Loucy (cell line): ENCODE data around the gene PPP4C.

Source experiments
- CTCF ChIP-seq: fragments of 200-600 bp; sonication (generic); conservative IDR thresholded peaks from 2 replicates; pipeline ENCODE4 v1.5.1; 2014; ENCODE audit warnings: mild to moderate bottlenecking, antibody characterized with exemption, low read length
- EZH2phosphoT487 ChIP-seq: fragments of 200-600 bp; IDR thresholded peaks from 2 replicates; pipeline ENCODE4 v1.6.1; 2018; ENCODE audit warnings: antibody characterized with exemption, mild to moderate bottlenecking, moderate library complexity, borderline replicate concordance

GRCh38 chr16:30075503-30076275, at the start of gene PPP4C:
- TF ChIP-seq CTCF (no peak), EZH2phosphoT487 (no peak)
